Activated T-helper 1 cell treated with Interleukin-2 at 50 U/mL for 16 hours (primary cell): Measurements from ENCODE around the gene ZHX3.
A peak's percentile ranks its signal among the peaks of the same experiment; 100 is the strongest.
"Not testable (repeated sequence)": the region's sequence is repeated elsewhere in the genome, so short reads cannot be mapped to it uniquely, and the experiment has no call there.

Source experiments
- DNase-seq: peaks from one replicate; pipeline ENCODE4 v3.0.0-alpha.2; 2020; ENCODE audit warnings: low read depth

The ZHX3 gene

DNA sequence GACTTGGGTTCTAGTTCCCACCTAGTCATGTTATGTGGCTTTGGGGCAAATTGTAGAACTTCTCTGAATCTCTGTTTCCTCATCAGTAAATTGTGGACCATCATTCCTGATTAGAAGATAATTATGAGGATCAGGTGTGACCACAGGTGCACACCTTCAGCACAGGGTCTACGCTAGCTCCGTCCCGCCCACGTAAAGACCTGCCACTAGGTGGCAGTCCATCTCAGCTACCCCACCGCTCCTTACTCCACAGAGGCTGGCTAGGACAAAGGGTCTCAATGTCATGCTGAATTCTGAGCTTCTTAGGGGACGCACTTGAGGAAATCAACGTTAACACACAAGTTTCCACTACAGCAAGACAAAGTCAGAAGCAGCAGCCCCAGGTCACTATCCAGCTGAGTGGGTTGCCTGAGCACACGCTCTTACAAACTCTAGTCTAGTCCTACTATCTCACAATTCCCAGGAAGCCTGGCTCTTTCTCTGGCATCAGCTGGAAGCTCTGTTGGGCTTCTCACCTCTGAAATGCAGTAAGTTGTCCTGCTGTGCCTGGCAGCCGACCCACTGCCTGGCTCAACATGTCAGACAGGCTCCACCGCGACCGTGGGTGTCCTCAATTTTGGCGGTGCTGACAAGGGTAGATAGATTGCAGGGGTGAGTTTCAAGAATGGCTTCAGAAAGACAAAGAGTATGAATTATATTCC lies 182.2 kb downstream of the ZHX3 start:
- peak; percentile 46 for DNase-seq

DNA sequence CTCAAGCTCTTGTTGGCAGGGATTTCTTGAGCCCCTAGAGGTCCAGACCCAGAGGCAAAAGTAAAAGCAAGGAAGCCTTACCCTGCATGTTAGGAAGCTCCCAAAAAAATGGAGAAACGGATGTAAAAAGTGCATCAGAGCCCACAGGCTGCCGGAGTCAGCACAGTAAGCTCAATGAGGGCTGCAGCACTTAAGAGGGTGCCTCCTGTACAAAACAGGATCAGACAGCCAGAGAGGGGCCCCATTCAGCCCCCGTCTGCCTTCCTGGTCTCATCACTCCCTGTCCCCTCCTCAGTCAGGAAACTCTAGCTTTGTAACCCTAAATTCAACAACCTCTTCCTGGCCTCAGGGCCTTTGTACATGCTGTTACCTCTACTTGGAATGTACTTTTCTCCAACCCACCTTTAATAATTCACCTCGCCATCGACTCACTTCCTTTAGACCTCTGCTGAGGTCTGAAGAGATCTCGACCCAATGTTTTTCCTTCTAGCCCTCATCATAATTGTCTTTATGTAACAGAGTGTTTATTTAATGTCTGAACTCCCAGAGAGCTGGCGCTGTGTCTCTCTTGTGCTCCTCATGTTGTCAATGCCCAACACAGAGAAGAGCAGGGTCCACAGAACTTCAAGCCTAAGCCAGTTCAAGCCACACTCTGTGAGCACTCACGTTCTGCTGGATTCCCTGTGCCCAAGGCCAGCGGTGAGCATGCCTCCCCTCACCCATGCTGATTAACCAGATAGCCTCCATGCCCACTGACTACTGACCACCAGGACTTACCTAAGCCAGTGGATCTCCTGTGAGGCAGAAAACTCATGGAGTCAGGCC lies 183.0 kb downstream of the ZHX3 start:
- no peak for DNase-seq

DNA sequence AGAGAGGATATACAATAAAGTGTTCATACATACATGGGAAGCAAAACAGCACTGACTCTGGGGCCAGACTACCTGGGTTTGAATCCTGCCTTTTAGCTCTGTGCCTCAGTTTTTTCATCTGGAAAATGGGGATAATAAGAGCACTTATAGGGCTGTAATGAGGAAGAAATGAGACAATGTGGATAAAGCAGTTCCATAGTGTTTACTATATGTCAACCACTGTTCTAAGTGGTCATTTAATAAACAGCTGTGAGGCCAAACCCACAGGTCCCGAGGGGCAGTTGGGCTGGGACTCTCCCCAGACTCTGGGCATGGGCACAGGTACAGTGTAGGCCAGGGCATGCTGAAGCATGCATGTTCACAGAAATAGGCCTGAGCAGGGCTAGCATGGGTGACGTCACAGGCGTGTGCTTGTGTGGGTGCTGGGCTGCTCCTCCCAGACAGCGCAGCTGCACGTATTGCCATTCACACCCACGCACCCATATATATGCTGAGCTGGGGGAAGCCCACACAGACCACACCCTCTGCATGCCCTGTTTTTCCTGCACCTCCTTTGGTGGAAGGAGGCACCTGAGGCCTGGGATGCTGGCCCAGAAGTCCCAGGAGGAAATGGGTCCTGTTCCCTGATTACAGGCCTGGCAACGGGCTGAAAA lies 183.7 kb downstream of the ZHX3 start:
- no peak for DNase-seq

DNA sequence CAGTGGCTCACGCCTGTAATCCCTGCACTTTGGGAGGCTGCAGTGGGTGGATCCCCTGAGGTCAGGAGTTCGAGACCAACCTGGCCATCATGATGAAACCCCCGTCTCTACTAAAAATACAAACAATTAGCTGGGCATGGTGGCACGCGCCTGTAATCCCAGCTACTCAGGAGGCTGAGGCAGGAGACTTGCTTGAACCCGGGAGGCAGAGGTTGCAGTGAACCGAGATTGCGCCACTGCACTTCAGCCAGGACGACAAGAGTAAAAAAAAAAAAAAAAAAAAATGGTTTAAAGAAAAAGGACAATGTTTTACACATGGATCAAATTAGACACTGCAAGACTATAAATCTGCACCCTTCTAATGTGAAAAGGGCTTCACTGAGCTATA lies 185.1 kb downstream of the ZHX3 start:
- DNase-seq: not testable (repeated sequence)

DNA sequence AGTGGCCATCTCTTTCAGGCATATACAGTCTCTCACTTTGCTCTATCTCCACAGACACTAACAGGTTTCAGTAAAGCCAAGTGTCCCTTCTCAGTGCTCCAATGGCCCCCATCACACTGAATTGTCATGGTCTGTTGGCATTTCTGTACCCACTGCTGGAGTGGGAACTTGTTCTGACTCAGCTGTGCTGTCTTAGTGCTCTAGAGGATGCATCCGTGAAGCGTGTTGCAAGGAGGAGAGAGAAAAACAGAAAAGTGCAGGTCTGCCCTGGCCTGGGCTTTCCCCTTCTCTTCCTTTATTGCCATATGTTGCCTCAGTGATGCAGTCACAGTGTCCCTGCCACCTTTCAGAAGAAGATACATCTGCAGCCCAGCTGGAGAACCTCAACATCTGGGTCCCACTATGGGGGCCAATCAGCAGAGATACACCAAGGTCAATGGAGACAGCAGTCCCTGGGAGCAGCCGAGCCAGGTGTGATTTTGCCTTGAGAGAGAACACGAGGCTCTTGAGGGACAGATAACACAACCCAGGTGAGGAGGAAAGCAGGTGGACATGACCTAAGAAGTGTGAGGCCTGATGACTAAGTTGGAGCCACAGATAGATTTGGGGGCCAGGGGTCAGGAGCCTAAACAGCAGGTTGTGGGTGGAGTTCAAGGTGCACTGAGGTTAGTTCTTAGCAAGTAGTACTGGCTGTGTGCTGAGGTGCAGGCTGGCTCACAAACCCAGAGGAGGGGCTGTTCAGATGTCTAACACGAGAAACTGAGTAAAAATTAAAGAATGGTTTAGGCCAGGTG lies 185.7 kb downstream of the ZHX3 start:
- DNase-seq: no peak
